Glutamatergic neuron (in vitro differentiated cells): ENCODE measurements around the gene TRMT44. TPM values are rescaled to one million over a fixed set of nuclear protein-coding genes. Genes with fewer than 3 reads are reported as not detected.

Experiments used
- DNase-seq: peaks from one replicate; pipeline ENCODE4 v3.0.0; 2022
- H3K27ac Mint-ChIP-seq: one replicate; pipeline ENCODE4 v1.8.0; 2020; ENCODE audit warnings: mild to moderate bottlenecking, mixed read lengths, inconsistent platforms; ENCODE audit not compliant: unreplicated experiment
- H3K27me3 Mint-ChIP-seq: one replicate; pipeline ENCODE4 v1.8.0; 2020; ENCODE audit warnings: mild to moderate bottlenecking, moderate library complexity, mixed read lengths, inconsistent platforms; ENCODE audit not compliant: unreplicated experiment
- H3K36me3 Mint-ChIP-seq: one replicate; pipeline ENCODE4 v1.8.0; 2020; ENCODE audit warnings: mild to moderate bottlenecking, mixed read lengths, inconsistent platforms; ENCODE audit not compliant: unreplicated experiment
- H3K4me1 Mint-ChIP-seq: one replicate; pipeline ENCODE4 v1.8.0; 2020; ENCODE audit warnings: mild to moderate bottlenecking, low read depth, mixed read lengths, inconsistent platforms; ENCODE audit not compliant: unreplicated experiment
- H3K4me3 Mint-ChIP-seq: one replicate; pipeline ENCODE4 v1.8.0; 2020; ENCODE audit warnings: mild to moderate bottlenecking, mixed read lengths, inconsistent platforms; ENCODE audit not compliant: unreplicated experiment
- H3K9me3 Mint-ChIP-seq: one replicate; pipeline ENCODE4 v1.8.0; 2020; ENCODE audit warnings: mild to moderate bottlenecking, moderate library complexity, mixed read lengths, inconsistent platforms; ENCODE audit not compliant: unreplicated experiment
- CTCF ChIP-seq: fragments of 200-600 bp; sonication (generic); IDR thresholded peaks from one replicate; pipeline ENCODE4 v1.5.0; 2021; ENCODE audit not compliant: partially characterized antibody, unreplicated experiment
- total RNA-seq: library from RNA; stranded (reverse); fragmentation: NEBNext Ultra II Directional; extraction: Animal tissue kit (Norgen Biotek cat#: 25700); gene quantifications from one replicate; pipeline ENCODE4 v1.2.1, GENCODE V29; 2021; ENCODE audit not compliant: unreplicated experiment

TRMT44 gene
- total RNA-seq, 1 donor from 2014 or later = 23.3 TPM

GRCh38 chr4:8394061-8394519, 46.5 kb upstream of the TRMT44 start:
- Mint-ChIP-seq H3K27me3 (peaks cover 6% of the 10 kb centered on the region), H3K36me3 (no peaks in the 10 kb centered on the region), H3K9me3 (peaks cover 2% of the 10 kb centered on the region), H3K27ac (peak overlapping the region; percentile 55), H3K4me3 (no peak overlapping the region), H3K4me1 (peaks cover 13% of the 10 kb centered on the region)
- no peak for DNase-seq
- no peak for TF ChIP-seq CTCF

GRCh38 chr4:8394806-8395205, 45.8 kb upstream of the TRMT44 start:
- H3K9me3 Mint-ChIP-seq = peaks cover 2% of the 10 kb centered on the region
- no peak for TF ChIP-seq CTCF
- peaks cover 6% of the 10 kb centered on the region for H3K27me3 Mint-ChIP-seq
- no peak overlapping the region for H3K4me3 Mint-ChIP-seq
- H3K4me1 Mint-ChIP-seq = peaks cover 13% of the 10 kb centered on the region
- no peaks in the 10 kb centered on the region for H3K36me3 Mint-ChIP-seq
- no peak for DNase-seq
- H3K27ac Mint-ChIP-seq = peak overlapping the region; percentile 8

GRCh38 chr4:8395504-8396296, 44.9 kb upstream of the TRMT44 start:
- Mint-ChIP-seq H3K4me3 (no peak overlapping the region), H3K36me3 (no peaks in the 10 kb centered on the region), H3K9me3 (no peaks in the 10 kb centered on the region), H3K27ac (no peak overlapping the region), H3K4me1 (peaks cover 13% of the 10 kb centered on the region), H3K27me3 (peaks cover 6% of the 10 kb centered on the region)
- no peak for TF ChIP-seq CTCF
- DNase-seq = no peak

GRCh38 chr4:8396762-8397406, 43.7 kb upstream of the TRMT44 start:
- no peak overlapping the region for H3K27ac Mint-ChIP-seq
- DNase-seq = no peak
- H3K4me3 Mint-ChIP-seq = no peak overlapping the region

More at GRCh38 chr4:8396762-8397406, 43.7 kb upstream of the TRMT44 start:
- Mint-ChIP-seq H3K27me3 (peaks cover 7% of the 10 kb centered on the region), H3K36me3 (no peaks in the 10 kb centered on the region), H3K9me3 (no peaks in the 10 kb centered on the region), H3K4me1 (peaks cover 13% of the 10 kb centered on the region)
- TF ChIP-seq CTCF = no peak
